GM19397 (cell line): ENCODE results near the gene B3GNT8.
"Not testable (repeated sequence)": the region's sequence is repeated elsewhere in the genome, so short reads cannot be mapped to it uniquely, and the experiment has no call there.

Experiments
- ATAC-seq: cut with Tn5 transposase; IDR thresholded peaks from one replicate; pipeline ENCODE4 v1.9.1; 2021; ENCODE audit warnings: mild to moderate bottlenecking, moderate library complexity; ENCODE audit not compliant: unreplicated experiment

The B3GNT8 gene, protein sequence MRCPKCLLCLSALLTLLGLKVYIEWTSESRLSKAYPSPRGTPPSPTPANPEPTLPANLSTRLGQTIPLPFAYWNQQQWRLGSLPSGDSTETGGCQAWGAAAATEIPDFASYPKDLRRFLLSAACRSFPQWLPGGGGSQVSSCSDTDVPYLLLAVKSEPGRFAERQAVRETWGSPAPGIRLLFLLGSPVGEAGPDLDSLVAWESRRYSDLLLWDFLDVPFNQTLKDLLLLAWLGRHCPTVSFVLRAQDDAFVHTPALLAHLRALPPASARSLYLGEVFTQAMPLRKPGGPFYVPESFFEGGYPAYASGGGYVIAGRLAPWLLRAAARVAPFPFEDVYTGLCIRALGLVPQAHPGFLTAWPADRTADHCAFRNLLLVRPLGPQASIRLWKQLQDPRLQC

DNA sequence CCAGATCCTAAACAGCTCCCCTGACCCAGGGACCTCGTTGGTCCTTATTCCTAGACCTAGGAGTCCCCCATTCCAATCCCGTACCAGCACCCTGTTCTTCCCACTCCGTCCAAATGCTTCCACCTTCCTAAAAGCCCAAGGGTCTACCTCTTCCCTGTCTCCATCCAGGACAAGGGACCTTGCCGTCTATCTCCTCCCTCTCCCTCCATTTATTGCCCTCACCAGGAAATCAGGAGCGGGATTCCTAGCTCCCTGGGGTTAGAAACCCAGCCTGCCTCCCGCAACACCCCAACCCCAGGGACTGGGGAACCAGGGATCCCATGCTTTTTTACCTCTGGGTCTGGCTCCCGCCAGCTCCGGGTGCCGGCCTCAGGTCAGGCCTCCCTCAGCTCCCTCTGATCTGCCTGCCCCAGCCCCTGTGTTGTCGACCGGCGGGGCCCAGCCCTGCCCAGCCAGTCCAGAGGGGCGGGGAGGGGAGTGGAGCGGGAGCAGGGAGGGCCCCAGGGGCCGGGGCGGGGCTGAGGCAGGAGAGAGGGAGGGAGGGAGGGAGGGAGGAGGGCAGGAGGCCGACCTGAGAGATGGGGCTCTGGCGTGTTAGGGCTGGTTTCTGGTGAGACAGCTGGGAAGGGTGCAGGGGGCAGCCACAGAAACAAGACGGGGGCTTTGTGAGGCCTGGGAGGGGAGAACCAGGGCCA is at the start of gene B3GNT8:
Gene B3GNT8, minus strand, starts transcription at position 423 of the 695 bp plus-strand sequence. CDS start 596 bp downstream, outside the sequence.
- no peak for ATAC-seq

- no peak for ATAC-seq
Measured at GRCh38 chr19:41476583-41476982, 49.4 kb upstream of the B3GNT8 start.

GRCh38 chr19:41463257-41464256 is 36.4 kb upstream of the B3GNT8 start:
- ATAC-seq = not testable (repeated sequence)

DNA sequence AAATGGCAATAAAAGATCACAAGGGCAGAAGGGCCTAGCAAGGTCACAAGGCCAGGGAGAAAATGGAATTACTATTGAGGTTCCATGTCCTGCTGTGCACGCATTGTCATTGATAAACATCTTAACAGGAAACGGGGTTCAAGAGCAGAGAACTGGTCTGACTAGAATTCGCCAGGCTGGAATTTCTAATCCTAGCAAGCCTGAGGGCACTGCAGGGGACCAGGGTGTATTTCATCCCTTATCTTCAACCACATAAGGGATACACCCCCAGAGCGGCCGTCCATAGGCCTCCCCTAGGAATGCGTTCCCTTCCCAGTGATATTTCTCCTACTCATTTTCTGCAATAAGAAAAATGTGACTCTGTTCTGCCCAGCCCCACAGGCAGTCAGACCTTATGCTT is 35.3 kb upstream of the B3GNT8 start:
- ATAC-seq = no peak

- ATAC-seq = no peak
Measured at GRCh38 chr19:41457241-41457640, 30.1 kb upstream of the B3GNT8 start.

DNA sequence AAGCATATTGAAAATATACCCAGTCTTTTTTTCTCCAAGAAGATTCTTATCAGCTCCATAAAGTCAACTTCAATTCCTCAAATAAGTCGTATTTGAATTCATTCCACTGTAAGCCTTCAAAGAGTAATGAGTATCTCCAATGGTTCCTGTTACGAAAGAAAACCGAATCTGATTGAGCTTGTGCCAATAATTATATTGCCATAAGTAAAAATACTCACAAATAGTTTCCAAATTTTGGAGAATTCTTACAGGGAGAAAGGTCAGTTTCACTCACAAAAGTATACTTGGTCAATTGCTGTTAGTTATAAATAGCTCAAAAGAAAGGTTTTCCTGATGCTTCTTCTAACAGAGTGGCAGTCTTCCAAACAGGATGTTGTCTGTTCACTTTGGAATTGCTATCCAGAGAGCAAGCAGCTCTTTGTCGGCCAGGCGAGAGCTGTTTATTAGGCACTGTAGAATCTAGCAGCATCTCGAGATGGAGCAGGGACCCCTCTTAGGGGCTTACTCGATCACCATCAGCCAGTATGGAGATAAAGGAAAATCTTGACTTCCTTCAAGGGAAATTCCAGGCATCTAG is 29.3 kb upstream of the B3GNT8 start:
- no peak for ATAC-seq

- ATAC-seq = no peak
Measured at GRCh38 chr19:41455936-41456335, 28.8 kb upstream of the B3GNT8 start.

- no peak for ATAC-seq
Measured at GRCh38 chr19:41452584-41453275, 25.6 kb upstream of the B3GNT8 start.

DNA sequence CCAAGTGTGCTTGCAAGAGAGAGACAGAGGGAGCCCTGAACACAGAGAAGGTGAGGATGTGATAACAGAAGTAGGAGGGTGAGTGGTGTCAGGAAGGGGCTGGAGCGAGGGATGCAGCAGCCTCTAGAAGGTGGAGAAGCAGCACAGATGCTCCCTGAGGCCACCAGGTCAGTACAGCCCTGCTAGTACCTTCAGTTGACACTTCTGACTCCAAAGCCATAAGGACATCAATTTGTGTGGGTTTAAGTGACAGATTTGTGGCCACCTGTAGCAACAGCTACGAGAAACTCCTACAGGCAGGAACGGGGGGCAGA is 22.6 kb upstream of the B3GNT8 start:
- ATAC-seq = no peak

- peak; percentile 52 for ATAC-seq
Measured at GRCh38 chr19:41449079-41449864, 22.1 kb upstream of the B3GNT8 start.

- ATAC-seq = no peak
Measured at GRCh38 chr19:41447732-41448332, 20.7 kb upstream of the B3GNT8 start.

DNA sequence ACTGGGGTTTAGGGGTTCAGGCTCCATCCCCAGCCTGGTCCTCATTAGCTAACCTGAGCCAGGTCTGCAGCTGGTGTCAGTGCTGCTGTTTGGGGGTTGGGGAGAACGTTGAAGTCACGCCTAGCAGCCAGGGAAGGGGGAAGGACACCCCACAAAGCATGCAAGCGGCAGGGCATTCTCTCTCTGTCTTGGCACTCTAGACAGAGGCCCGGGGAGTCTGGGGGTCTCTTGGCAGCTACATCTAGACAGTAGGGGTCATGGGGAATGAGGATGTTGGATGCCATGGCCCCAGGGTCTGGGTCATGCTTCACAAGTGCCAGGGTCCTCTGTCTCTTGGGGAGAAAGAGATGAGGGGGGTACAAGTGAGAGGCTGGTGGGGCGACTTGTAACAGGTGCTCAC is 18.4 kb upstream of the B3GNT8 start:
- no peak for ATAC-seq

DNA sequence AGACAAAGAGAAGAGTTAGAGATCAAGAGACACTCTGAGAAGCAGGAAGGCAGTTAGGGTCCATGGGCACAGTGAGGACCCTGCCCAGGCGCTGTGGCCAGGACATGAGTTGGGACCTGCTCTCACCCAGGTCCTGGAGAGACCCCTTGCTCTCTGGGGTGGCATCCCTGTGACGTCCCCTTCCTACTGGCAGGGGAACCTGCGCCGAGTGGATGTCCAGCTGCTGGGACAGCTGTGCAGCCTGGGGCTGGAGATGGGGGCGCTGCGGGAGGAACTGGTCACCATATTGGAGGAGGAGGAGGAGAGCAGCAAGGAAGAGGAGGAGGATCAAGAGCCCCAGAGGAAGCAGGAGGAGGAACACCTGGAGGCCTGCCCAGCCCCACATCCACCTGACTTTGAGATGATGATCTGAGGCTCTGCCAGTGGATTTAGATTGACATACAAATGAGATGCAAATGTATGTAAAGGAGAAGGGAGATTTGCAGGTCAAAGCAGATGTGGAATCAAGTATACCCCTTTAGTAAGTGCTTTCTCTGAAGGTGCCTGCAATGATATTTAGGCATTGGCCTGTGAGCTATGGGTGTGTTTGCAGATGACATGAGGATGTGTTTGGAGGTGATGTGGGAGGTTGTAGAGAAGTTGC is 16.8 kb upstream of the B3GNT8 start:
- no peak for ATAC-seq

DNA sequence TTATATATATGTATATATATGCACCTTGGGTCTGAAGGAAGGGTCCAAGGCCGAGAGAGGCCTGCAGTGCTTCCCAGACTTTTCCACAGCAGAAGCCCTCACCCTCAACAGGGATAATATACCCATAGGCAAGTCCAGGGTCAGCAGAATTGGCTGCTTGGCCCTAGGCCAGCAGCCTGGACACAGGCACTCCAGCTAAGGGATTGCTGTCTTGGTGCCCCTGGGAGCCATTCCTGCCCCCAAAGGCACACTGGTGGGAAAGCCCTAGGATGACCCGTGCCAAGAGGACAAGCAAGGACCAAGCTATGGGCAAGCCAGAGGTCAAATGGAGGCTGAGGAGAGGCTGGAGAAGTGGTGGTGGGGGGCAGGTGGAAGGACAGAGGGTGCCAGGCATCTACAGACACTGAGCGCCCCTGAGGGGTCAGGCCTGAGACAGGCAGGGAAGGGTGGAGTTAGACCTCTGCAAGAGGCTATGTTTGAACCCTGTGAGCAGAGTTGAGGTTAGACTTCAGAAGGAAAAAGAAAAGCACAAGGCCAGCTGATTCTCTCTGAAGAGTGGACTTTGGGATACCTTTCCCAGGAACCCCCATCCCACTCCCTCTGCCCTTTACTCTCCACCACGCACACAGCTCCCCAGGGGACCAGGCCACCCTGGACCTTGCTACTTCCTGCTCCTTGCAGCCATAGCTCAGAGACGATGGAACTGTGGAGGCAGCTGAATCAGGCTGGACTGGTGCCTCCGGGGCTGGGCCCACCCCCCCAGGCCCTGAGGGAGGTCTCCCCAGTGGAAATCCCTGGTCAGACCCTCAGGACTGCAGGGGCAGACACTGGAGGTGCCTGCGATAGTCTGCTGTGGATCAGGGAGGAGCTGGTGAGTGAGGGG is 15.5 kb upstream of the B3GNT8 start, which contains the start of gene ERICH4:
Gene ERICH4, plus strand, starts transcription at position 684 of the 883 bp plus-strand sequence. Its CDS starts 14 bp downstream, at position 698.
- no peak for ATAC-seq

GRCh38 chr19:41441321-41441945 is 14.3 kb upstream of the B3GNT8 start:
- ATAC-seq = no peak

DNA sequence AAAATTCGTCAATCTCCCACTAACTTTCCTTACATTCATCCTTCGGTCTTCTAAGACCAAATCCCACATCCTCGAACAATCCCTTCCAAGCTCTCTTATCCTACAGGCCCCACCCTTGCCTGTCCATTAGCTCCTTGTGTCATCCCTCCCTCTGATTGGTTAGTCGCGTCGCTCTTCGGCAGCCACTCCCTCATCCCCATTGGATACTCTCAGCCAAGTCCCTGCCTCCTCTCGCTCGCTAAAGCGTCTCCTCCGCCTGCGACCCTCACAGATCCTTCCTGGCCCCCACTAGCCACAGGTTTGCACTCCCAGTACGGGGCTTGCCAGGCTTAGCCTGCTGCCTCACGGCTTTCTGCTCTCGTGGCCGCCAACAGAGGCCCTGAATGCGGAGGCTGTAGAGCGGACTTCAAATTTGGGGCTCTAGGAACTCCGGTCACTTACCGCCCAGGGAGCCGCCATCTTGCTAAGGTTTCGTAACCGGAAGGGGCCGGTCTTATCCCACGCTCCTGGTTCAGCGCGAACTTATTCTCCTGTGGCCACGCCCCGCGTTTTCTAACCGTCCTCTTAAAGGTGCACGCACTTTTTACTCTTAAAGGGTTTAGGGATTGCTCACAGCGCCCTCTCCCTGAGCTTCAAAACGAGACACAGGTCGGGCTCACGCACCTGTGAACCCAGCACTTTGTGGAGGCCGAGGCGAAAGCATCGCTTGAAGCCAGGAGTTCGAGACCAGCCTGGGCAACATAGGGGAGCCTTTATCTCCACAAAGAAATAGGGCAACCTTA is 12.5 kb upstream of the B3GNT8 start, which contains the start of gene DMAC2:
Gene DMAC2, minus strand, starts transcription at position 472 of the 782 bp plus-strand sequence. Its CDS starts 13 bp downstream, at position 459.
- peak; percentile 92 for ATAC-seq
